NCI-H2196 (cell line): ENCODE results near the gene BCAS4.
"Not testable (repeated sequence)": the region's sequence is repeated elsewhere in the genome, so short reads cannot be mapped to it uniquely, and the experiment has no call there.

Experiments used
- DNase-seq: peaks from one replicate; lab custom pipeline; 2025; ENCODE audit not compliant: unreplicated experiment; lab: John Stamatoyannopoulos, UW

BCAS4 gene

DNA sequence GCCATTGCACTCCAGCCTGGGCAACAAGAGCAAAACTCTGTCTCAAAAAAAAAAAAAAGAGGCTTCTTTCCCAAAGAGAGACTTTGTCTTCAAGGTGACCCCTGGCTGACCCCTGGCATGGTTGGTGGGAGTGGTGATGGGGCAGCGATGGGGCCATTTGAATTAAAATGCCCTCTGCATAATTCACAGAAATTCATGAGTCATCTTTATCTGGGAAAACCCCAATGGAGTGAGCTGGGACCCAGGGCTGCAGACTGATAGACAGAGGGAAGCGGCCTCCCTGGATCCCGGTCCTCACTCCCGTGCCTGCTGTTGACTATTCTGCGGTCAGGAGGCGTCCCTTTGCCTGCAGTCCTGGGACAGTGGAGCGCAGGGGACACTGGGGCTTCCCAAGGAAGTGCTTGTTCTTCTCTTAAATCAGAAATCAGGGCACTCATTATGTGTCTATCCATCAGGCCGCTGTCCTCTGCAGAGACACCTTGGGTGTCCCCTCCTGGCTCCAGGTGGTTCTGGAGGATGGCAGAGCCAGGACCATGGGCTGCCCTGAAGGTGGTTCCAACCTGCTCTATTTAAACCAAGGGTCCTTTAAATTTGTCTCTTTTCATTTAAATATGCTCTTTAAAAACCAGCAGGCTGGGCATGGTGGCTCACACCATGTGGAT, 23.3 kb upstream of the BCAS4 start:
- DNase-seq = not testable (repeated sequence)

- no peak for DNase-seq
Measured at GRCh38 chr20:50772420-50773185, 22.3 kb upstream of the BCAS4 start.

DNA sequence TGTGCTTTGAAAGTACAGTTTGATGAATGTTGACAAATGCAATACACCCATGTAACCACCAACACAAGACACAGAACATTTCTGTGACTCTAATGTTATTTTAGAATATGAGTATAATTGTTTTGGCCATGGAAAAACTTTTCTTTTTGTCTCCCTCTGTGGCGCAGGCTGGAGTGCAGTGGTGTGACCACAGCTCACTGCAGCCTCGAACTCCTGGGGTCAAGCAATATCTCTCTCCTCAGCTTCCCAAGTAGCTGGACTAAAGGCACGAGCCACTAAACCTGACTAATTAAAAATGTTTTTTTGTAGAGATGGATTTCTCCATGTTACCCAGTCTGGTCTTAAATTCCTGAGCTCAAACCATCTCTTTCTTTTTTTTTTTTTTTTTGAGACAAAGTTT, 20.3 kb upstream of the BCAS4 start:
- no peak for DNase-seq

DNA sequence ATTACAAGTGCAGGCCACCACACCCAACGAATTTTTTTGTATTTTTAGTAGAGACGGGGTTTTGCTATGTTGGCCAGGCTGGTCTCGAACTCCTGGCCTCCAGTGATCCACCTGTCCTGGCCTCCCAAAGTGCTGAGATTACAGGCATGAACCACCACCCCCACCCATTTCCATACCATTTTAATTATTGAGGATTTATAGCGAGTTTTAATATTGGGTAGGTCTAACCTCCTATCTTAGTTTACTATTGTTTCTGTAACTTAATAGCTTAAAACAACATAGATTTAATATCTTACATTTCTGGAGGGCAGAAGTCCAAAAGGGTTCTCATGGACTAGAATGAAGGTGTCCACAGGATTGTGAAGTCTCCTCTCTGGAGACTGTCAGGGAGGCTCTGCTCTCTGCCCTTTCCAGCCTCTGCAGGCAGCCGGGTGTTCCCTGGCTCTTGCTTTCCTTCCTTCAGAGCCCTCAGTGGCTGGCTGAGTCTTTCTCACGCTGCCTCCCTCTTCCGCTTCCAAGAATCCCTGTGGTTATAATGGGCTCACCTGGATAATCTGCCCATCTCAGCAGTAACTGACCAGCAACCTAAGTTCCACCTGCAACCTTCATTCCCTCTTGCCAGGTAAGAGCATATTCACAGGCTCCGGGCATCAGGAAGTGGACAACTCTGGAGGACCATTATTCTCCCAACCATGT, 18.6 kb upstream of the BCAS4 start:
- DNase-seq = no peak

- DNase-seq = no peak
Measured at GRCh38 chr20:50777373-50777772, 17.5 kb upstream of the BCAS4 start.

DNA sequence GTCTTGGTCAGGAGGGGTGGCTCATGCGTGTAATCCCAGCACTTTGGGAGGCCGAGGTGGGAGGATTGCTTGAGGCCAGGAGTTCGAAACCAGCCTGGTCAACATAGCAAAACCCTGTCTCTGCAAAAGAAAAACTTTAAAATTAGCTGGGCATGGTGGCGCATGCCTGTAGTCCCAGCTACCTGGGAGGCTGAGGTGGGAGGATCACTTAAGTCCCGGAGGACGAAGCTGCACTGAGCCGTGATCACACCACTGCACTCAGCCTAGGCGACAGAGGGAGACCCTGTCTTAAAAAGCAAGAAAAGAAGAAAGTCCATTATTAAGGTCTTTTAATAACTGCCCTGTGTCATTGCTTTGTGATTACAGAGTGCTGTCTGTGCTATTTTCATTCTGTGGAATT, 15.9 kb upstream of the BCAS4 start:
- DNase-seq = not testable (repeated sequence)

GRCh38 chr20:50783390-50783789, 11.5 kb upstream of the BCAS4 start:
- DNase-seq = no peak

- no peak for DNase-seq
Measured at GRCh38 chr20:50783903-50784302, 11.0 kb upstream of the BCAS4 start.

GRCh38 chr20:50784464-50784863, 10.4 kb upstream of the BCAS4 start:
- no peak for DNase-seq

GRCh38 chr20:50786703-50787102, 8.2 kb upstream of the BCAS4 start:
- DNase-seq = no peak

- DNase-seq = no peak
Measured at GRCh38 chr20:50787181-50787580, 7.7 kb upstream of the BCAS4 start.

GRCh38 chr20:50788045-50788991, 6.5 kb upstream of the BCAS4 start:
- no peak for DNase-seq

DNA sequence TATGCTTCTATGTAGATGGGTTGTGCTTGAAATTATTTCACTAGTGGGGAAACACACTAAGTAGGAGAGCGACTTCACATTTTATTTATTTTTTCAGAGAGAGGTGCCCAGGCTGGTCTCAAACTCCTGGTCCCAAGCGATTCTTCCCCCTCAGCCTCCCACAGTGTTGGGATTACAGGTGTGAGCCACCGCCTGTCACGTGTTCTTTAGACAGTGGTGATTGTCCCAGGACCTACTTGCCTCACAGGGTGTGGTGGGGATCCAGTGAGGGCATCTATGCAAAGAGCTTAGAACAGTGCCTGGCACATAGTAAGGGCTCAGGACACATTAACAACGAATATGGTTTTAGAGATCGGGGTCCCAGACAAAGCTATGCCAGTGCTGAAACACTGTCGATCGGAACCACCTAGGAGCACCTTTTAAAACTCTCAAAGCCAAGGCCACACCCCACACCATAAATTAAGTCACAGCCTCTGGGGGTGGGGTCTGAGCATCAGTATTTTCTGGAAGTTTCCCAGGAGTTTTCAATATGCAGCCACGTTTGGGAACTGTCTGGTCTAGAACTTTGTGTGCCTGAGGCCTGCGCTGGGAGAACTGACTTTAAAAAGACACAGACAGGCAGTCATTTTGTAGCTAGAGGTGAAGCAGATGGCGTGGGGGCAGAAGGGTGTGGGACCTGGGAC, 4.8 kb upstream of the BCAS4 start:
- DNase-seq = no peak

- no peak for DNase-seq
Measured at GRCh38 chr20:50790651-50791277, 4.1 kb upstream of the BCAS4 start.

GRCh38 chr20:50792708-50793574, 1.9 kb upstream of the BCAS4 start:
- DNase-seq = no peak

DNA sequence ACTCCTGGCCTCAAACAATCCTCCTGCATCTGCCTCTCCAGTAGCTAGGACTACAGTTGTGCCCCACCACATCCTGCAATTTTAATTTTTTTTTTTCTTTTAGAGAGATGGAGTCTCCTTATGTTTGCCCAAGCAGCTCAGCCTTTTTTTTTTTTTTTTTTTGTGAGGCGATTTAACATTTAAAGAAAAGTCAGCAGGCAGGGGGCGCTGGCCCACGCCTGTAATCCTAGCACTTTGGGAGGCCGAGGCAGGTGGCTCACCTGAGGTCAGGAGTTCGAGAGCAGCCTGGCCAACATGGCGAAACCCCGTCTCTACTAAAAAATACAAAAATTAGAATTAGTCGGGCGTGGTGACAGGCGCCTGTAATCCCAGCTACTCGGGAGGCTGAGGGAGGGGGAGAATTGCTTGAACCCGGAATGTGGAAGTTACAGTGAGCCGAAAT, 1.3 kb upstream of the BCAS4 start:
- not testable (repeated sequence) for DNase-seq

DNA sequence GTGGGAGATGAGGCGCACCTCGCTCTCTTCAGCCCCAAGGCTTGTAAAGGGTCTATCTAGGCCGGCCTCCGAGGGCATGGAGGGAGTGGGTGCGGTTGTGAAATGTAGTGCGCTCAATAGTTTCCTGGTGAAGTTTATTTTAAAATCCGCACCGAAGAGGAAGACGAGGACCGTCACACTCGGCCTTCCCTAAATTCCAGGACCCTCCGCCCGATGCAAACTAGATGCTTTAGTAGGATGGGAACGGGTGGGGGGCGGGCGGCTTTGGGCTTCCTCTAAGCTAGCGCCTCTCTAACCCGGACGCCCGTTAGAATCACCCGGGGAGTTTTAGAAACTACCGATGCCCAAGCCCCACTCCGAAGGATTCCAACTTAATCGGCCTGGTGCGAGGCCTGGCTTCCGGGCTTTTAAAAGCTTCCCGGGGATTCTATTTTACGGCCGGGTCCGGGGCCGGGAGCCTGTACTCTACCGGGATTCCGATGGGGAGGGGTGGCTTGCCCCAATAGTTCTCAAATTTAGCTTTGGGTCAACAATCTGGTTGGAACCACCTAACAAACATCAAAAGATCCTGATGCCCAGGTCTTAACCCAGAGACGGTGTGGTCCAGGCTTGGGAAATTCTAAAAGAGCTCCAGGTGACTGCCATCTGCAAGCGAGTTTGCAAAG, 548 bp upstream of the BCAS4 start:
- no peak for DNase-seq

DNA sequence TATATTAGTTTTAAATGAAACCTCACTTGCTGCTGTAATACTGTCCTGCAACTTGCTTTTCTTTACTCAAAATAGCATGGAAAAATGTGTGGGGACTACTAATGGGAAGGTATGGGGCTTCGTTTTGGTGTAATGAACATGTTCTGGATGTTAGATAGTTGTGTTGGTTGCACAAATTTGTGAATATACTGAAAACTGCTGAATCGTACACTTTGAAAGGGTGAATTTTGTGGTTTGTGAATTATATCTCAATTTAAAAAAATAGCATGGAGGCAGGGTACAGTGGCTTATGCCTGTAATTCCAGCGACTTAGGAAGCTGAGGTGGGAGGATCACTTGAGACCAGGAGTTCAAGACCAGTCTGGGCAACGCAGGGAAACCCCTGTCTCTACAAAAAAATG, 2.3 kb downstream of the BCAS4 start:
- DNase-seq = no peak
